ENCODE measurements around the gene SLC22A14.

Gene SLC22A14

GRCh38 chr3:38306941-38307340 lies 24.8 kb downstream of the SLC22A14 start:
- no peak for TF ChIP-seq CTCF (IDR thresholded peaks at IDR 0.05; ENCODE audit: low read depth, low read length)
- no peak for DNase-seq (ENCODE audit: low read depth in 2 of 2)
- H3K4me3 ChIP-seq (replicated peaks in 1 of 2; ENCODE audit: low read depth in 2 of 2, low read length in 2 of 2): no peak overlapping the region

DNA sequence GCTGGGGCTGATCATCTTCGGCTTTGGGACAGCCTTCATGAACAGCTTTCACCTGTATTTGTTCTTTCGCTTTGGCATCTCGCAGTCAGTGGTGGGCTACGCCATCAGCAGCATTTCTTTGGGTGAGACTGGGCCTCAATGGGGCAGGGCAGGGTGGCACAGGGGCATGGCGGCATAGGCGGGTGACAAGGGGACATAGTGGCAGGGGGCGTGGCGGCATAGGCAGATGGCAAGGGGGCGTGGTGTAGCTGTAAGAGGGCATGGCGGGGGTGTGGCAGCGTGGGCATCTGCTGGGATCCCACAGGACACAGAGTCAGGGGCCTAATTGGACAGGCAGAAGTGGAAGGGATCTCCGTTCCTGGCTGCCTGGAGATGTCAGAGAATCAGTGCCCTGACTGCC lies 25.5 kb downstream of the SLC22A14 start:
- DNase-seq (ENCODE audit: low read depth in 2 of 2): no peak
- no peak overlapping the region for H3K4me3 ChIP-seq (replicated peaks in 1 of 2; ENCODE audit: low read depth in 2 of 2, low read length in 2 of 2)
- TF ChIP-seq CTCF (IDR thresholded peaks at IDR 0.05; ENCODE audit: low read depth, low read length): no peak

GRCh38 chr3:38308456-38308855 lies 26.4 kb downstream of the SLC22A14 start:
- no peak for TF ChIP-seq CTCF (IDR thresholded peaks at IDR 0.05; ENCODE audit: low read depth, low read length)
- no peak overlapping the region for H3K4me3 ChIP-seq (replicated peaks in 1 of 2; ENCODE audit: low read depth in 2 of 2, low read length in 2 of 2)
- no peak for DNase-seq (ENCODE audit: low read depth in 2 of 2)

DNA sequence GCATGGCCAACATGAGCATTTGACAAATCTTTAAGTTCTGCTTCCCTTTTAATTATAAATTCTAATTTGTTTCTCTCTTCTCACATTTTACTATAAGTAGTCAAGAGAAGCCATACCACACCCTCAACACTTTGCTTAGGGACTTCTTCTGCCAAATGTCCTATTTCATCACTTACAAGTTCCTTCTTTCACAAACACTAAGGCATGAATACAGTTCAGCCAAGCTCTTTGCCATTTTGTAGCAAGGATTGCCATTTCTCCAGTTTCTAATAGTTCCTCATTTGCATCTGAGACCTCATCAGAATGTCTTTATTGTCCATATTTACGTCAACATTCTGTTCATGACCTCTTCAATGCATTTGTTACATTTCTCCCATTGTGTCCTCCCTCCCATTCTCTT lies 29.4 kb downstream of the SLC22A14 start:
- TF ChIP-seq CTCF (IDR thresholded peaks at IDR 0.05; ENCODE audit: low read depth, low read length): no peak
- H3K4me3 ChIP-seq (replicated peaks in 1 of 2; ENCODE audit: low read depth in 2 of 2, low read length in 2 of 2): no peak overlapping the region
- no peak for DNase-seq (ENCODE audit: low read depth in 2 of 2)

DNA sequence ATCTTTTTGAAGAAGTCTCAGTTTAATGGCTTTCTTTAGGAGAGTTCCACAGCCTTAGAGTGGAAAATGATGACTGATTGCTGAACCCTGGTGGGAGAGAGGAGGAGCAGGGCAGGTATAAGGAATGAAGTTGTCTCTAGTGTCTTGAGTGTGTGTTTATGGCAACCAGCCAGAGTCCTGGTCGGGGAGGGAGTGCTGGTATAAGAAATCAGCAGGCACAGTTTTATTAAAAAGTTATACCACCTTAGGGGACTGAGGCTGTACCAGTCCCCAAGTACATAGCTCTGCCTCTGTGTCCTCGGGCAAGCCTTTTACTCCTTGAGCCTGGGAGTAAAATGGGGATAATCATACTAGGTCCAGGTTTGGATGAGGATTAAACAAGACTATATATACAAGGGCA lies 29.8 kb downstream of the SLC22A14 start:
- TF ChIP-seq CTCF (IDR thresholded peaks at IDR 0.05; ENCODE audit: low read depth, low read length): no peak
- no peak overlapping the region for H3K4me3 ChIP-seq (replicated peaks in 1 of 2; ENCODE audit: low read depth in 2 of 2, low read length in 2 of 2)
- DNase-seq (ENCODE audit: low read depth in 2 of 2): no peak

DNA sequence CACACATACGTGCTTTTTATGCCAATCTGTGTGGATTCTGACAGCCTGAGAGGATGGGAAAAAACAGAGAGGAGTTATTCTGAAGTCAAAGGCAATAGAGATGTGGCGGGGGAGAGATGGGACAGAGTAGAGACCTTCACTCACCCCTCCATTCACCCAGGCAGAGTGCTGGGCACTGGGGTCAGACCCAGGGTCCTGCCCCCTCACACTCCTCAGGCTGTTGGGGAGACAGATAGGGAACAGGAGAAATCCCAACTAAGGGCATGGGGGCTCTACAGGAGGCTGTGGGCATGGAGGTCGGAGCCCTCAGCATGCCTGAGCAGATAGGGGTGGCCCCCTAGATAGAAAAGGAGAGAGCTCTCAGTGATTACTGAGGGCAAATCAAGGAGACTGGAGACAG lies 30.3 kb downstream of the SLC22A14 start:
- no peak overlapping the region for H3K4me3 ChIP-seq (replicated peaks in 1 of 2; ENCODE audit: low read depth in 2 of 2, low read length in 2 of 2)
- DNase-seq (ENCODE audit: low read depth in 2 of 2): no peak
- no peak for TF ChIP-seq CTCF (IDR thresholded peaks at IDR 0.05; ENCODE audit: low read depth, low read length)

GRCh38 chr3:38313263-38313662 lies 31.2 kb downstream of the SLC22A14 start:
- no peak overlapping the region for H3K4me3 ChIP-seq (replicated peaks in 1 of 2; ENCODE audit: low read depth in 2 of 2, low read length in 2 of 2)
- no peak for TF ChIP-seq CTCF (IDR thresholded peaks at IDR 0.05; ENCODE audit: low read depth, low read length)

More at GRCh38 chr3:38313263-38313662, 31.2 kb downstream of the SLC22A14 start:
- DNase-seq (ENCODE audit: low read depth in 2 of 2): no peak
